C4-2B (cell line): ENCODE data around the gene A4GALT.

Experiments used
- ZFX ChIP-seq: fragments of 450-650 bp; IDR thresholded peaks from 2 replicates; pipeline ENCODE4 v1.6.1; 2017
- TF ChIP-seq, protein P1 (sequence below): fragments of 450-650 bp; conservative IDR thresholded peaks from 2 replicates; pipeline ENCODE4 v1.5.1; 2017; ENCODE audit warnings: mild to moderate bottlenecking

DNA sequence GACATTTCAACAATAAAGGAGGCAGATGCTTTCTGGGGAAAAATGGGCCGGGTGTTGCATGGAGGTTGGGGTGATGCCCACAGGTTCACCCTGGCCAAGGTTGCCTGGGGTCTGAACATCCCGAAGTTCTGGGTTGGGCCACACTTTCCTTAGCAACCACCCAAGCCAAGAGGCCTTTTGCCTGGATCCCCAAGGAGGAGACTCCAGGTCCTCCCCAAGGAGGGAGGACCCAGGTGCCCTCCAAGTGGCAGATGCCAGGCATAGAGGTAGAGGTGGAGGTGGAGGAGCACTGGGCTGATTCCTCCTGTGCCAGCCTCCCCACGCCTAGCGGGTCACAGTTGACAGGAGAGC lies 72.7 kb downstream of the A4GALT start:
- TF ChIP-seq, protein P1, sequence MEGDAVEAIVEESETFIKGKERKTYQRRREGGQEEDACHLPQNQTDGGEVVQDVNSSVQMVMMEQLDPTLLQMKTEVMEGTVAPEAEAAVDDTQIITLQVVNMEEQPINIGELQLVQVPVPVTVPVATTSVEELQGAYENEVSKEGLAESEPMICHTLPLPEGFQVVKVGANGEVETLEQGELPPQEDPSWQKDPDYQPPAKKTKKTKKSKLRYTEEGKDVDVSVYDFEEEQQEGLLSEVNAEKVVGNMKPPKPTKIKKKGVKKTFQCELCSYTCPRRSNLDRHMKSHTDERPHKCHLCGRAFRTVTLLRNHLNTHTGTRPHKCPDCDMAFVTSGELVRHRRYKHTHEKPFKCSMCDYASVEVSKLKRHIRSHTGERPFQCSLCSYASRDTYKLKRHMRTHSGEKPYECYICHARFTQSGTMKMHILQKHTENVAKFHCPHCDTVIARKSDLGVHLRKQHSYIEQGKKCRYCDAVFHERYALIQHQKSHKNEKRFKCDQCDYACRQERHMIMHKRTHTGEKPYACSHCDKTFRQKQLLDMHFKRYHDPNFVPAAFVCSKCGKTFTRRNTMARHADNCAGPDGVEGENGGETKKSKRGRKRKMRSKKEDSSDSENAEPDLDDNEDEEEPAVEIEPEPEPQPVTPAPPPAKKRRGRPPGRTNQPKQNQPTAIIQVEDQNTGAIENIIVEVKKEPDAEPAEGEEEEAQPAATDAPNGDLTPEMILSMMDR: no peak
- TF ChIP-seq ZFX: no peak
